Left ventricle myocardium inferior (tissue), 1 donor: Measurements from ENCODE around the gene ANKIB1. TPM values are rescaled to one million over a fixed set of nuclear protein-coding genes. Genes with fewer than 3 reads are reported as not detected.

Experiments used
- DNase-seq: peaks from one replicate; pipeline ENCODE4 v3.0.0-alpha.2; 2020
- H3K27ac ChIP-seq: fragments of 200-600 bp; replicated peaks from 2 replicates; pipeline ENCODE4 v1.8.0; 2021
- H3K27me3 ChIP-seq: fragments of 200-600 bp; 2 replicates; pipeline ENCODE4 v1.8.0; 2021; ENCODE audit warnings: low read depth
- H3K36me3 ChIP-seq: fragments of 200-600 bp; 2 replicates; pipeline ENCODE4 v1.8.0; 2021
- H3K4me1 ChIP-seq: fragments of 200-600 bp; 2 replicates; pipeline ENCODE4 v1.8.0; 2021
- H3K4me3 ChIP-seq: fragments of 200-600 bp; 2 replicates; pipeline ENCODE4 v1.8.0; 2021; ENCODE audit warnings: mild to moderate bottlenecking, moderate library complexity
- H3K9me3 ChIP-seq: fragments of 200-600 bp; replicated peaks from 2 replicates; pipeline ENCODE4 v1.8.0; 2021
- CTCF ChIP-seq: fragments of 200-600 bp; IDR thresholded peaks from 2 replicates; pipeline ENCODE4 v1.8.0; 2021; ENCODE audit warnings: antibody characterized with exemption, mild to moderate bottlenecking, borderline replicate concordance
- intact Hi-C: fragments of 100-400 bp; cut with micrococcal nuclease; formaldehyde crosslinking; loops from one replicate; pipeline ENCODE4 v1.11.0; 2022
- total RNA-seq: library from RNA; stranded (reverse); fragmentation: NEBNext Ultra II Directional; extraction: Animal tissue kit (Norgen Biotek cat#: 25700); gene quantifications from one replicate; pipeline ENCODE4 v1.2.1, GENCODE V29; 2021
- donor health status: DM: no; HTN: yes; CAD: no; lungs with severe emphysema.

The ANKIB1 gene
- total RNA-seq, 1 donor from 2014 or later = 49.9 TPM

- intact Hi-C loops = no loop called here
- Histone ChIP-seq H3K4me3 (no peak overlapping the region), H3K4me1 (peaks cover 30% of the 10 kb centered on the region), H3K9me3 (peaks cover 7% of the 10 kb centered on the region), H3K36me3 (no peaks in the 10 kb centered on the region), H3K27me3 (no peaks in the 10 kb centered on the region), H3K27ac (no peak overlapping the region)
- no peak for DNase-seq
- TF ChIP-seq CTCF = no peak
Measured at GRCh38 chr7:92282221-92282814, 36.5 kb downstream of the ANKIB1 start.

- intact Hi-C loops = no loop called here
Measured at GRCh38 chr7:92282930-92283329, 37.2 kb downstream of the ANKIB1 start.

GRCh38 chr7:92289321-92289720, 43.5 kb downstream of the ANKIB1 start:
- Histone ChIP-seq H3K4me1 (peaks cover 17% of the 10 kb centered on the region), H3K27ac (no peak overlapping the region), H3K27me3 (no peaks in the 10 kb centered on the region), H3K9me3 (peaks cover 7% of the 10 kb centered on the region), H3K4me3 (no peak overlapping the region), H3K36me3 (no peaks in the 10 kb centered on the region)
- no peak for TF ChIP-seq CTCF
- intact Hi-C loops = no loop called here
- no peak for DNase-seq

More at GRCh38 chr7:92282930-92283329, 37.2 kb downstream of the ANKIB1 start:
- Histone ChIP-seq H3K36me3 (no peaks in the 10 kb centered on the region), H3K4me1 (peaks cover 30% of the 10 kb centered on the region), H3K27me3 (no peaks in the 10 kb centered on the region), H3K27ac (no peak overlapping the region), H3K9me3 (peaks cover 7% of the 10 kb centered on the region), H3K4me3 (no peak overlapping the region)
- no peak for TF ChIP-seq CTCF
- no peak for DNase-seq

GRCh38 chr7:92292981-92293380, 47.2 kb downstream of the ANKIB1 start:
- Histone ChIP-seq H3K4me1 (peaks cover 37% of the 10 kb centered on the region), H3K4me3 (no peak overlapping the region), H3K27ac (no peak overlapping the region), H3K9me3 (peaks cover 7% of the 10 kb centered on the region), H3K36me3 (no peaks in the 10 kb centered on the region), H3K27me3 (no peaks in the 10 kb centered on the region)
- no peak for DNase-seq
- intact Hi-C loops = no loop called here
- TF ChIP-seq CTCF = no peak

GRCh38 chr7:92293896-92294590, 48.3 kb downstream of the ANKIB1 start:
- intact Hi-C loops = no loop called here

More at GRCh38 chr7:92293896-92294590, 48.3 kb downstream of the ANKIB1 start:
- no peak for TF ChIP-seq CTCF
- H3K9me3 ChIP-seq = no peaks in the 10 kb centered on the region
- no peaks in the 10 kb centered on the region for H3K36me3 ChIP-seq
- no peak for DNase-seq
- peak overlapping the region; percentile 48 for H3K27ac ChIP-seq
- H3K4me1 ChIP-seq = peaks cover 37% of the 10 kb centered on the region
- peak overlapping the region; percentile 45 for H3K4me3 ChIP-seq
- H3K27me3 ChIP-seq = no peaks in the 10 kb centered on the region
